GM18951 (cell line): ENCODE results near the gene PRR19.

Experiments
- POLR2A ChIP-seq: IDR thresholded peaks from 4 replicates; pipeline ENCODE4 v1.6.1; 2011; ENCODE audit warnings: mild to moderate bottlenecking; ENCODE audit not compliant: insufficient read length, insufficient read depth; ENCODE audit errors: extremely low read depth
- in situ Hi-C: fragments of 300-500 bp; cut with MboI; formaldehyde crosslinking; loops from one replicate; pipeline ENCODE4 v1.12.0; 2022; ENCODE audit warnings: low sequenced_read_pairs, mixed read lengths, inconsistent platforms; ENCODE audit not compliant: unreplicated experiment

The PRR19 gene

GRCh38 chr19:42306646-42307045 is 4.7 kb downstream of the PRR19 start:
- in situ Hi-C loops: no loop called here
- no peak for TF ChIP-seq POLR2A

GRCh38 chr19:42309686-42310085 is 7.8 kb downstream of the PRR19 start:
- no peak for TF ChIP-seq POLR2A
- in situ Hi-C loops: no loop called here

- in situ Hi-C loops: no loop called here
- no peak for TF ChIP-seq POLR2A
Observed at GRCh38 chr19:42311657-42312056, 9.7 kb downstream of the PRR19 start.

GRCh38 chr19:42312370-42312769 is 10.4 kb downstream of the PRR19 start:
- TF ChIP-seq POLR2A: no peak
- in situ Hi-C loops: no loop called here

- in situ Hi-C loops: no loop called here
Observed at GRCh38 chr19:42313096-42313839, 11.3 kb downstream of the PRR19 start, which contains the start of gene TMEM145. Gene TMEM145, plus strand, starts transcription at chr19:42313309. Its CDS starts 68 bp downstream, at chr19:42313377.

GRCh38 chr19:42313840-42314755 is 12.2 kb downstream of the PRR19 start:
- TF ChIP-seq POLR2A: no peak
- in situ Hi-C loops: no loop called here

More at GRCh38 chr19:42313096-42313839, 11.3 kb downstream of the PRR19 start, which contains the start of gene TMEM145:
- TF ChIP-seq POLR2A: no peak

- TF ChIP-seq POLR2A: no peak
- in situ Hi-C loops: no loop called here
Observed at GRCh38 chr19:42315024-42315423, 13.1 kb downstream of the PRR19 start.

GRCh38 chr19:42316223-42317211 is 14.6 kb downstream of the PRR19 start:
- peak; percentile 50 for TF ChIP-seq POLR2A
- in situ Hi-C loops: no loop called here

GRCh38 chr19:42317535-42317934 is 15.6 kb downstream of the PRR19 start:
- in situ Hi-C loops: no loop called here
- no peak for TF ChIP-seq POLR2A

- TF ChIP-seq POLR2A: no peak
- in situ Hi-C loops: no loop called here
Observed at GRCh38 chr19:42322305-42322704, 20.4 kb downstream of the PRR19 start.

- no peak for TF ChIP-seq POLR2A
- in situ Hi-C loops: no loop called here
Observed at GRCh38 chr19:42323473-42323851, 21.5 kb downstream of the PRR19 start.

- in situ Hi-C loops: no loop called here
- TF ChIP-seq POLR2A: no peak
Observed at GRCh38 chr19:42323852-42324654, 22.1 kb downstream of the PRR19 start.

GRCh38 chr19:42324655-42325307 is 22.8 kb downstream of the PRR19 start:
- TF ChIP-seq POLR2A: no peak
- in situ Hi-C loops: no loop called here
